ENCODE data around the gene COPS9.

The COPS9 gene

DNA sequence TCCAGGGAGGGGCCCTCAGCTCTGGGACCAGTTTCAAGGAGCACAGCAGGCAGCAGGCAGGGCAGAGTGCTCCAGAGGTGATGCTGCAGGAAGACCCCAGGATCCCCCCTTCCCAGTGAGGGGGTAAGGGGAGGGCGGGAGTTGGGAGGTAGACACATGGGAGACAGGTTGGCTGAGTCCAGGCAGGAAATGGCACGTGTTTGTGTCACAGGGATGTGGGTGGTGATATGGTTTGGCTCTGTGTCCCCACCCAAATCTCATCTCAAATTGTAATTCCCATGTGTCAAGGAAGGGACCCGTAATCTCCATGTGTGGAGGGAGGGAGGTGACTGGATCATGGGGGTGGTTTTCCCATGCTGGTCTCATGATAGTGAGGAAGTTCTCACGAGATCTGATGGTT lies 29.6 kb upstream of the COPS9 start:
- DNase-seq: no peak

DNA sequence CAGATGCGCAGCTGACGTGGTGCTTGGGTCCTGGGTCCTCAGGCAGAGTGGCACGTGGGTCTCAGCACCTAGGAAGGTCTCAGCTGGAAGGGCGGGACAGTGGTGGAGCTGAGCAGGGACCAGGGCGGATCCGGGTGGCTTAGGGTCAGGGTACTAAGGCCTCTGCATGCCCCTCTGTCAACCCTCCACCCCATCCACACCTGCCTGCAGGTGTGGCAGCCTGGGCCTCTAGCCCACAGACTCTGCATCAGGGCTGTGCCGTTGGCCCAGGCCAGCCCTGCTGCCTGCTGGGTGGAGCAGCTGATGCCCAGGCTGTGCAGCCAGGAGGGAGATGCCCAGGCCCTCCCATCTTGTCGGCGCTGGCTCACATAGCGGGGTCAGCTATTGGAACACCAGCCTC lies 28.9 kb upstream of the COPS9 start:
- DNase-seq: no peak

DNA sequence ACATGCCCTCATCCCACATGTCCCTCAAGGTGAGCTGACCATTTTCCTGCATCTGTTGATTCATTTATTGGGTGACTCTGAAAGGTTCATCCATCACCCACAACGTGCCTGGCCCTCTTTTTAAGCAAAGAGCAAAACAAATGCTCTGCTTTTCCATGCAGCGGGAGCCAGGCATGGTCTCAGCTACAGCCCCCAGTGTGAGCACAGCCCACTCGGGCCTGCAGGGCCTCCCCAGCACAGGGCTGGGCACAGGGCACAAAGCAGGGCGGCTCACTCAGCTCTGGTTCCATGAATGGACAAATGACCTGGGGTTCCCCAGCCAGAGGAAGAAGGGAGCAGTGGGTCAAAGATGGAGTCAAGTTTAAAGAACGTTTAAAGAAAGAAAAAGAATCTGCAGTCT lies 28.5 kb upstream of the COPS9 start:
- DNase-seq: no peak

DNA sequence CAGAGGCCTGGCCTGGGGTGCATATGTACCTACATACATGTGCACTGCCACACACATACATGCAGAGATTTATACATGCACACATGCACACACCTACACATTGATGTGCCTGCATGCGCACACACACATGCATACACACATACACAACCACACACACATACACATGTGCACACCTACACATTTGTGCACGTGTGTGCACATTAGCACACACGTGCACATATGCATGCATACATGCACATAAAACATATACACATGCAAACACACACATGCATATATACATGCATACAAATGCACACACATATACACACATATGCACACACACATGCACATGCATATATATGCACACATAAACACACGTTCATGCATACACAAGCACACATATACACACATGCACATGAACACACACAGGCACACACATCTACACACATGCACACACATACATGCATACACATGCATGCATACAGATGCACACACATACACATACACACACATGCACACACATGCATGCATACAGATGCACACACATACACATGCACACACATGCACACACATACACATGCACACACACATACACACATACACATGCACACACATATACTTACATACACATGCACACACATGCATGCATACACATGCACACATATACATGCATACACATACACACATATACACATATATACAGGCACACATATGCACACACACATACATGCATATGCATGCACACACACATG lies 27.9 kb upstream of the COPS9 start:
- no peak for DNase-seq

DNA sequence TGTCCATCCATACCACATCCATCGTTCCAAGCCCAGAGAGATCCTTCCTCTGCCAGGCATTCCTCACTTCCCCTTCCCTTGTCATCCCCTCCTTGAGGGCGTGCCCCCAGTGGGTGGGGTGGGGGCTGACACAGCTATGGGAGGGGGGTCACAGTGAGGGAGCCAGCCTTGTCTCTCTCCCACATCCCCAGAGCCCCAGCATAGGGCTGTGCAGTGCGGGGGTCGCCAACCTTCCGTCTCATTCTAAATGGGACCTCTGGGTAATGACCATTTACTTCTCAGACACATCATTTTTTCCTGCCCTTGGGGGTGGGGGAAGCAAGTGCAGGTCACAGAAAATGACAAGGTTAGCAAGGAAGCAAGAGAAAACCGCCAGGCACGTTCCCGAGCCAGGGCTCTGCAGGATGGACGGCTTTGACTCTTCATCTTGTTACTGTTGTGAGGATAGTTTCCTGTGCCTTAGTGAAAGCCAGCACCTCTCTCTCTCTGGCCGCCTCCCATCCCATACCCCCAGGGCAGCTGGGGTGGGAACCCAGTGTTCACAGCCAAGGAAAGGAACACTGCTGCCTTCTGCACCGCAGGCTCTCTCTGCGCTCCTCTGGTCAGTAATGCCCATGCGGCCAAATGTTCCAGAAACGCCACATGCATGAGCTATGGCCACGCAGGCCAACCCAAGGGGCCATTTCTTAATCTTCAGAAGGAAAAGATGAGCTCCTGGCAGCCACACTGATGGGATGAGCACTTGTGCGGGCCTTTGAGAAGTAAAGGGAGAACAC lies 27.0 kb upstream of the COPS9 start:
- no peak for DNase-seq

GRCh38 chr2:240162531-240162930 lies 26.4 kb upstream of the COPS9 start:
- DNase-seq: no peak

DNA sequence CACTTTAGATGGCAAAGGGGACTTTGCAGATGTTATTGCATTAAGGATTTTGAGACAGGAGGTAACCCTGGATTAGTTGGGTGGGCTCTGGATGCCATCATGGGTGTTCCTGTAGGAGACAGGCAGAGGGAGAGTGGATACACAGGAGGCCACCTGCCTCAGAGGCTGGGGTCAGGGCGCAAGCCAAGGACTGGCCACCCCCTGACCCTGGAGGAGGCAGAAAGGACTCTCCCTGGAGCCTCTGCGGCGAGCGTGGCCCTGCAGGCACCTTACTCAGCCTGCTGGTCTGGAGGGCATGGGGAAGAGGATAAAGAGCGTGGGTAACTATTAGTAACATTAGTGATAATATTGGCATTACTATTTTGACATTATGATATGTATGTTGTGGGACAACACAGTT lies 25.9 kb upstream of the COPS9 start:
- DNase-seq: no peak

GRCh38 chr2:240161087-240161750 lies 25.1 kb upstream of the COPS9 start:
- no peak for DNase-seq

DNA sequence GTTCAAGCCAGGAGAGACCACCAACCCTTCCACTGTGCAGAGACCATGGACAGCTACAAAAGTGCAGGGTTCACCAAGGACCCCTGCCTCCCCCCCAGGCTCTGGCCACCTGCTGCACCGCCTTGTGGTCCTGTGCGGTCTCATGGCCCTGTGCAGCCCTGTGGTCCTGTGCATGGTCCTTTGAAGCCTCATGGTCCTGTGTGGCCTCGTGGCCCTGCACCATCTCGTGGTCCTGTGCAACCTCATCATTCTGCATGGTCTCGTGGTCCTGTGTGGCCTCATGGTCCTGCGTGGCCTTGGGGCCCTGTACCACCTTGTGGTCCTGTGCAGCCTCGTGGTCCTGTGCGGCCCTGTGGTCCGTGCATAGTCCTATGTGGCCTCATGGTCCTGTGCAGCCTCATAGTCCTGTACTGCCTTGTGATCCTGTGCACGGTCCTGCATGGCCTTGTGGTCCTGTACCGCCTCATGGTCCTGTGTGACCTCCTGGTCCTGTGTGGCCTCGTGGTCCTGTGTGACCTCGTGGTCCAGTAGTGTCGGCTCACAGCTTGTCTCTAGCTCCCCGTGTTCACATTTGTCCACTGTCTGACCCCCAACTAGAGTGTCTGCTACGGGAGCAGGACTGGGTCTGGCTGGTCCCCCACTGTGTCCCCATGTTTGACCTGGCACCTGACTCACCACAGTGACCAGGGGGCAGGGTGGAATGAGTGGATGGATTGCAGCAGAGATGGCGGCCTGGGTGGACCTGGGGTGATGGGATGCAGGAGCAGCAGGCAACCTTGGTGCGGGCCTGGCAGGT lies 24.4 kb upstream of the COPS9 start:
- no peak for DNase-seq

DNA sequence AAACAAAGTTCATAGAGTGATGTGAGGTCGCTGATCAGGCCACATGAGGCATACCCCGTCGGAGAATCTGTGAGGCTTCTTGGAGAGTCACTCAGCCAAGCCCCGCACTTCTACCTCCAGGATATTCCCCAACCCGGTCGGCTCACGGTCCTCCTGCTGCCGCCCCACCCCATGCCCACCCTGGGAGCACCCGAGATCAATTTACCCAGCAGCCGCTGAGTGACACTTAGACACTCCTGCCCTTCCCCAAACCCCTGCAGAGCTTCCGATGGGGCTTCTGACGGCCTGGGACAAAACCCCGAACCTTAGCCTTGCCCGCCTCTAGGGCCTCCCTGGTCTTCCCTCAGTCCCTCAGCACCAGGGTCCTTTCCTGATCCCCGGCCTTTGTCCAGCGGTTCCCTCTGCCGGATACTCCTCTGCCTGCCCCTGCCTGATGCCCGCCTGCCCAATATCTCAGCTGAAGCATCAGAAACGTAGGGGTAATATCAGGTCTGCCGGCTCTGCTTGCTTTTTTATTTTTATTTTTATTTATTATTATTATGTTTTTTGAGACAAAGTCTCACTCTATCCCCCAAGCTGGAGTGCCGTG lies 23.2 kb upstream of the COPS9 start:
- no peak for DNase-seq

DNA sequence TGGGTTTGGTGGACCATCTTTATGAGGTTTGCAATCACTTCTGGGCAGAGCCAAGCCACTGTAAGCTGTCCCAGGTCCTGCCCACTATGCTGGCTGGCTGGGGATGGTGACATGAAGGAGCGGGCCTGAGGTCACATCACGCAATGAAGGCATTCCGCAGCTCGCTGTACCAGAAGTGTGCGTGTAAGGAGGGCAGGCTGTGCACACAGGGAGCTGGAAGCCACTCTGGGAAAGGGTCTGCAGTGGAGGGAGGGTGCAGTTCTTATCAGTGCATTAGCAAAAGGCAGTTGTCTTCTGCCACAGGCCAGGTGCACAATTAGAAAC lies 21.0 kb upstream of the COPS9 start:
- no peak for DNase-seq

DNA sequence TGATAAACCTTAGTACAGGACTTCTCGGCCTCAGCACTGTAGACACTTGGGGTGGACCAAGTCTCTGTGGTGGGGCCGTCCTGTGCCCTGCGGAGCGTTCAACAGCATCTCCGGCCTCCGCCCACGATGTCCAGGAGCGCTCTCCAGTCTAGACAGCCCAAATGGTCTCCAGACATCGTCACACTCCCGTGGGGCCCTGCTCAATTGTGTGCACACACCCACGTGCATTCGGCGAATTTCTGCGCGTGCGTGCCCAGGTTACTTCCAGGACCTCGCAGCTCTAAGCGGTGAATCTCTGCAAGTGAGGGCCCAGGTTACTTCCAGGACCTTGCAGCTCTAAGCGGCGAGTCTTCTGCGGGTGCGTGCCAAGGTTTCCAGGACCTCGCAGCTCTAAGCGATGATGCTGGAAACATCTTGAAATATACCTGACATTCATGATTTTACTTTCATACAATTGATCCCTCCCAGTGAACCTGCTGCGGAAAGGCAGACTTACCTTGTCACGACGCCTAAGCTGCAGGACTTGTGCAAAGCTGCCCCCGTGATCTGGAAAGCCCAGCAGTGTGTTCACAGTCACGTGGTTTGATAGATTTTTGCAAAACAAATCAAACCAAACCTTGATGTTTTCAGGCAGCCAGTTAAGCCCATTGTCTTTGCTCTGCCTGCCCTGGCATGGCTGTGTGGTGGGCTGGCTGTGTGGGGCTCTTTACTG lies 20.5 kb upstream of the COPS9 start:
- no peak for DNase-seq

DNA sequence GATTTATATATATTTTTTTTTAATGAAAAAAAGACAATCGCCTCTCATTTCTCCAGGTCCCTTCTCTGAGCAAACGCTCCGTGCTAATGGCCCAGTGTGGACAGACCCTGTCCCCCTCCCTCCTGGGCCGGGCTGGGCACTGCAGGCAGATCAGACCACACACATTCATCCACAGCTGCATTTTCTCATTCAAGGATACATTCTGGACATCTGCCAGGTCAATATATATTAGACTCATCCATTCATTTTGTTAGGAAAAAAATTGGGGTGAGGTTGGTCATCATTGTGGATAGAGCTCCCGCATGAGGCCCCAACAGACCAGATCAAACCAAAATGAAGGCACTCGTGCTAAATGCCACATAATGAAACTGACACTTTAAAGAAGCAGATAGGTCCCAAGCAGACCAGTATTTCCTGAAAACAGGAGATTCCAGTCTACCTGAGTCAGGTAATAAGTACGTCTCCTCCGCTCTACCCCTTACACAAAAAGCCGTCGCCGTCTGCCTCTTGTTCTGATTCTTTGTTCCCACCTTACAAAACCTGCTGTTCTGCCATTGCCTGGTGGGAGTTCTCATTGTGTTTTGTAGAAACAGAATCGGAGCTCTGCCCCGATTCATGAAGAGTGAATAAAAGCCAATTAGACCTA lies 19.8 kb upstream of the COPS9 start:
- no peak for DNase-seq

DNA sequence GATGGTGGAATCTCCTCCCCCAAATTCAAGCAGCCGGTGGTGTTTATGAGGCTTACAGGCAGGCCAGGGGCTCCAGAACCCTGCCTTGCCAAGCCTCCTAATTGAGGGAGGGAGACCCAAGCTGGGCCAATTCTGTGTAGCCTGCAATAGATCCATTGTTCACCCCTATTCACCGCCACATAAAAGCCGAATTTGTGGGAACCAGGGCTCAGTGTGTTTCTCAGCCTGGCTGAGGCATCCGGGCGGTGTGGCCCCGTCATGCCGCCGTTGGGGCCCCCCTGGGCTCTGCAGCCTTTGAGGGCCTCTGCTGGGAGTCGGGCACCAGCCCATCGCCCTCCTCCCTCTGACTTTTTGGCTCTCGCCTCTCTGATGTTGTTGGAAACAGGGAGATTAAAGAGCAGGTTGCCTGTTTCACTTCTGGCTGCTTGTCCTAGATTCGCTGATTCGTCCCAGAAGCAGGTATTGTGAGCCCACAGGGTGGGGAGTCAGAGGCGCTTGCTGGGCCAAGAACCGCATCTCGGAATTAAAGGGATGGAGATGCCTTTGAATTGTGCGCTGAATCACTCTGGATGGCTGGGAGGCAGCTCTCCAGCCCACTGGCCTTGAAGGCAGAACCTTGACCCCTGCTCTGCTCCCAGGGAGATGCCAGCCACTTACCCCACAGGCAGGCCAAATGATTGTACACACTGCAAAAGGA lies 19.1 kb upstream of the COPS9 start:
- DNase-seq: no peak

DNA sequence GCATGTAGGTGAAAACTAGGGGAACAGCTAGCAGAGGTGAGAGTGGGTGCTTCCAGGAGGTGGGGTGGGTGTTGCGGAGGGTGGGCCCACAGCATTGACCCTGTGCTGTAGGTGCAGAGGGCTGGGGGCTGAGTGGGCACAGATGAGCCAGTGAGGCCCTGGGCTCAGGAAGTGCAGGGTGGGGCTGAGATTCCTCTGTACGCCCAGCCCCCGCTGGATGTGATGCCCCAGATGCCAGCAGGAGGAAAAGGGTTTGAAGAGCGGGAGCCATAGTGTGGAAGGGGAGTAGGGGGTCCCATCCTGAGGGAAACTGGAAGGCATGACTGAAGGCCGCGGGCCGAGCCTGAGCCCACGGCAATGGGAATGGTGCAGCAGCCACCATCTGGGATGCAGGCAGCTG lies 18.5 kb upstream of the COPS9 start:
- DNase-seq: no peak

- DNase-seq: no peak
These were observed 17.3 kb upstream of the COPS9 start for GRCh38 chr2:240153418-240153817.

DNA sequence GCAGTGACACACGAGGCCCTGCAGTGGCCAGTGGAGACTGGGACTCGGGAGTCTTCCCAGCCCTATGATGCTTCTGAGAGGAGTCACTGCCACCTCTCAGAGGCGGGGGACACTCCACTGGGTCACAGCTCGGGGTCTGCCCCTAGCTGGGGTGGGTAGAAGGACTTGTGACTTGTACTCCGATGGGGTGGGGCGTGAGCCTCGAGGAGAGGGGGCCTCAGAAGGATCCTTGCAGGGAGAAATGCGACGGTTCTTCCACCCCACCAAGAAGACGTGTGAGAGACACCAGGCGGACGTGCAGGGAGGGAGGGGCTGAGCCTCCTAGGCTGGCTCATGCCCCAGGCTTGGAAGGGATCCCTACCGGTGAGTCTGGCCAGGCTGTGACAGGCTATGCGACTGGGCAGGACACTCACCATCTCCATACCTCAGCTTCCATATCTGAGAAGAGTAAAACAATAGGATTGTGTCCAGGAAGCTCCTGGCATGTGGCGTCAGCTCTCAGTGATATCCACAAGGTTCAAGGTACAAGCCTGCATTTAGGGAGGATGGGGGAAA lies 15.4 kb upstream of the COPS9 start:
- no peak for DNase-seq

GRCh38 chr2:240149943-240150784 lies 14.1 kb upstream of the COPS9 start:
- DNase-seq: no peak

- DNase-seq: no peak
These were observed 11.9 kb upstream of the COPS9 start for GRCh38 chr2:240147911-240148587.
